Peyer's patch (tissue), 4 donors: ENCODE data around the gene EXOC4. TPM values are rescaled to one million over a fixed set of nuclear protein-coding genes. Genes with fewer than 3 reads are reported as not detected.

Experiments used
- DNase-seq, 3 donors: peaks; one replicate each; pipeline ENCODE4 v3.0.0-alpha.2; 2017 to 2019
- H3K27ac ChIP-seq, 4 donors: fragments of 200-600 bp; sonication (generic); one replicate each; pipeline ENCODE4 v1.5.1; 2016 to 2019
- H3K27me3 ChIP-seq, 2 donors: fragments of 200-600 bp; sonication (generic); one replicate each; pipeline ENCODE4 v1.5.1; 2019
- H3K36me3 ChIP-seq, 3 donors: fragments of 200-600 bp; sonication (generic); one replicate each; pipeline ENCODE4 v1.5.1; 2016 to 2019
- H3K4me1 ChIP-seq, 4 donors: fragments of 200-600 bp; sonication (generic); one replicate each; pipeline ENCODE4 v1.5.1; 2016 to 2019
- H3K4me3 ChIP-seq, 4 donors: fragments of 200-600 bp; sonication (generic); 1 replicate in 3 of 4; 2 replicates in 1 of 4; pipeline ENCODE4 v1.5.1; 2016 to 2019; ENCODE audit warnings: mild to moderate bottlenecking in 1 of 4
- H3K9me3 ChIP-seq, 4 donors: fragments of 200-600 bp; sonication (generic); one replicate each; pipeline ENCODE4 v1.5.1; 2016 to 2019; ENCODE audit warnings: mild to moderate bottlenecking in 1 of 4
- POLR2A ChIP-seq, 2 donors: fragments of 450-650 bp; IDR thresholded peaks; one replicate each; pipeline ENCODE4 v1.5.1; 2017; ENCODE audit warnings: antibody characterized with exemption in 2 of 2, mild to moderate bottlenecking in 2 of 2, moderate library complexity in 2 of 2
- total RNA-seq, 4 donors: library from RNA; depleted of rRNA; stranded (reverse); fragments of >200 nt; gene quantifications; one replicate each; pipeline ENCODE4 v1.1.0, GENCODE V29; 2016
- TF ChIP-seq, protein P1 (sequence below), 6 experiments: fragments of 450-650 bp in 4 of 6; fragments of 200-600 bp in 2 of 6; sonication (generic) in 1 of 6; IDR thresholded peaks; one replicate each; pipeline ENCODE4 v1.5.1; 2017 to 2019; ENCODE audit warnings: antibody characterized with exemption in 6 of 6, mild to moderate bottlenecking in 3 of 6, moderate library complexity in 1 of 6

EXOC4 gene
- total RNA-seq, 4 donors from 2014 or later: 128 to 502 (median 141) TPM

DNA sequence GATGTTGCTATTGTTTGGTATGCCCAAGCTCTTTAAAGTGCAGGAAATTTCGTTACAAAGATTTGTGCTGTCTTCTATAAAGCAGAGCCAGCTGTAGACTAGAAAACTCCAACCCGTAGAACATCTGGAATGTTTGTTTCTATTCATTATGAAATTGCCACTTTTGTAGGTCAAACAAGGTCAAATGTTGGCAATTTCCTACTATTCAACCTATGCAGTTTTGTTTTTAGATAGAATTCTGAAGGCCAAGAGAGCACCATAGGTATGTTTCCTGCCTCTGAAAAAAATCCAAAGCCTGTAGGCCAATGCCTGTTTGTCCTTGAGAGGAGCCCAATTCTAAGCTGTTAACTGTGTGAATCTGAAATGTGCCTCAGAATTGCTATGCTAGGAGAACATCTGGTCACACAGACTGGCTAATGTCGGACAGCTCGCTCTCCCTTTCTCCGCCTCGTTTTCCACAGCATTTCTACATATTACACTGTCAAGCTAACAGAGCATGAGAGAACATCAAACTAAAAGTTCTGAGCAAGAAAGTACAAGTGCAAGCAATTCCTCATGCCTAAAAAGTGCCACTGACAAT is 607.1 kb downstream of the EXOC4 start:
- H3K4me1 ChIP-seq: no peaks in the 10 kb centered on the region

GRCh38 chr7:133860628-133861335 is 607.9 kb downstream of the EXOC4 start:
- TF ChIP-seq POLR2A (IDR thresholded peaks at IDR 0.05): no peak
- TF ChIP-seq, protein P1, sequence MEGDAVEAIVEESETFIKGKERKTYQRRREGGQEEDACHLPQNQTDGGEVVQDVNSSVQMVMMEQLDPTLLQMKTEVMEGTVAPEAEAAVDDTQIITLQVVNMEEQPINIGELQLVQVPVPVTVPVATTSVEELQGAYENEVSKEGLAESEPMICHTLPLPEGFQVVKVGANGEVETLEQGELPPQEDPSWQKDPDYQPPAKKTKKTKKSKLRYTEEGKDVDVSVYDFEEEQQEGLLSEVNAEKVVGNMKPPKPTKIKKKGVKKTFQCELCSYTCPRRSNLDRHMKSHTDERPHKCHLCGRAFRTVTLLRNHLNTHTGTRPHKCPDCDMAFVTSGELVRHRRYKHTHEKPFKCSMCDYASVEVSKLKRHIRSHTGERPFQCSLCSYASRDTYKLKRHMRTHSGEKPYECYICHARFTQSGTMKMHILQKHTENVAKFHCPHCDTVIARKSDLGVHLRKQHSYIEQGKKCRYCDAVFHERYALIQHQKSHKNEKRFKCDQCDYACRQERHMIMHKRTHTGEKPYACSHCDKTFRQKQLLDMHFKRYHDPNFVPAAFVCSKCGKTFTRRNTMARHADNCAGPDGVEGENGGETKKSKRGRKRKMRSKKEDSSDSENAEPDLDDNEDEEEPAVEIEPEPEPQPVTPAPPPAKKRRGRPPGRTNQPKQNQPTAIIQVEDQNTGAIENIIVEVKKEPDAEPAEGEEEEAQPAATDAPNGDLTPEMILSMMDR (IDR thresholded peaks at IDR 0.05): no peak
- DNase-seq: no peak
- Histone ChIP-seq H3K4me1 (no peaks in the 10 kb centered on the region), H3K4me3 (no peak overlapping the region), H3K27ac (no peak overlapping the region), H3K9me3 (no peaks in the 10 kb centered on the region), H3K36me3 (peaks cover 0 to 6% (median 0%) of the 10 kb centered on the region in 3 donors), H3K27me3 (no peaks in the 10 kb centered on the region)

More for the DNA sequence above, 607.1 kb downstream of the EXOC4 start:
- TF ChIP-seq, protein P1 (IDR thresholded peaks at IDR 0.05): no peak
- TF ChIP-seq POLR2A (IDR thresholded peaks at IDR 0.05): no peak
- Histone ChIP-seq H3K27me3 (no peaks in the 10 kb centered on the region), H3K9me3 (no peaks in the 10 kb centered on the region), H3K27ac (no peak overlapping the region), H3K4me3 (no peak overlapping the region), H3K36me3 (peaks cover 0 to 6% (median 0%) of the 10 kb centered on the region in 3 donors)
- DNase-seq: no peak

DNA sequence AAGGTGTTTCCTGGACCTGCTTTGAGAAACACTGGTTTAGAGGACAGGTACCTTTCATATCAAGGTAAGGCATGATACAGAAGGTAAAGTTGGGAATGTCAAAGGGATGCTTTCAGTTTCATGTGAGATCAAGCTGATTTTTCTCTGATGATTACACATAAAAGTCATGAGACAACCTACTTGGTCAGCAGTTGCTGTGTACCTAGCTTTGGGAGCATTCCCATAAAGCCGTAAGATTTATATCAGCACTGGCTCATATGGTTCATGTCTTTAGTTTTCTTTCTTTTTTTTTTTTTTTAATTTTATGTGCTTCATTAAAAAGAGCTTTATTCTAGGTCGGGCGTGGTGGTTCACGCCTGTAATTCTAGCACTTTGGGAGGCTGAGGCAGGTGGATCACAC is 609.0 kb downstream of the EXOC4 start:
- TF ChIP-seq, protein P1 (IDR thresholded peaks at IDR 0.05): no peak
- TF ChIP-seq POLR2A (IDR thresholded peaks at IDR 0.05): no peak
- no peaks in the 10 kb centered on the region for H3K9me3 ChIP-seq
- DNase-seq: no peak
- no peak overlapping the region for H3K27ac ChIP-seq
- no peaks in the 10 kb centered on the region for H3K4me1 ChIP-seq
- H3K36me3 ChIP-seq: peaks cover 0 to 6% (median 0%) of the 10 kb centered on the region in 3 donors
- no peaks in the 10 kb centered on the region for H3K27me3 ChIP-seq
- no peak overlapping the region for H3K4me3 ChIP-seq

- Histone ChIP-seq H3K27me3 (no peaks in the 10 kb centered on the region), H3K9me3 (no peaks in the 10 kb centered on the region), H3K4me3 (no peak overlapping the region), H3K27ac (no peak overlapping the region), H3K4me1 (no peaks in the 10 kb centered on the region), H3K36me3 (no peaks in the 10 kb centered on the region)
- TF ChIP-seq POLR2A (IDR thresholded peaks at IDR 0.05): no peak
- TF ChIP-seq, protein P1 (IDR thresholded peaks at IDR 0.05): no peak
- DNase-seq: no peak
Measured at GRCh38 chr7:133863362-133864061, 610.6 kb downstream of the EXOC4 start.

DNA sequence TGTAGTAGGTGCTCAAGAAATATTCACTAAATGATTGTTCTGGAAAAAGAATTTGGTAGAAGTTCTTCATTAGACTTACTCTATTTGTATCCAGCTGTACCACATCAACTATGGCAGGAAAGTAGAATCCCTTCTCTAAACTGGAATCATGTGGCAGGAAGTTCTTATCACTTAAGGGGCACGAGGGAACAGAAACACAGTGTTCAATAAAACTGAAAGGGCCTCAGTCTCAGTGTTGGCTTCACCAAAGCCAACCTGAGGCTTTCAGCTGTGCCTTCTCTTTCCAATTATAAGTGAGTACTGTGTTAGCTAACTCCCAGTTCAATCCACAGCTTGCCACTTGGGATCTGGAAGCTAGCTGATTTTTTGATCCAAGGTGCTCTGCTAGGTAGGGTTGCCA is 616.7 kb downstream of the EXOC4 start:
- H3K4me1 ChIP-seq: no peaks in the 10 kb centered on the region
- no peaks in the 10 kb centered on the region for H3K36me3 ChIP-seq
- H3K9me3 ChIP-seq: no peaks in the 10 kb centered on the region
- no peak overlapping the region for H3K4me3 ChIP-seq
- no peak overlapping the region for H3K27ac ChIP-seq
- H3K27me3 ChIP-seq: no peaks in the 10 kb centered on the region
- DNase-seq: no peak
- TF ChIP-seq, protein P1 (IDR thresholded peaks at IDR 0.05): no peak
- no peak for TF ChIP-seq POLR2A (IDR thresholded peaks at IDR 0.05)
